ENCODE results near the gene KRT2. TPM values are rescaled to one million over a fixed set of nuclear protein-coding genes. Genes with fewer than 3 reads are reported as not detected.

The KRT2 gene
- polyA plus RNA-seq, 1 donor: not detected

DNA sequence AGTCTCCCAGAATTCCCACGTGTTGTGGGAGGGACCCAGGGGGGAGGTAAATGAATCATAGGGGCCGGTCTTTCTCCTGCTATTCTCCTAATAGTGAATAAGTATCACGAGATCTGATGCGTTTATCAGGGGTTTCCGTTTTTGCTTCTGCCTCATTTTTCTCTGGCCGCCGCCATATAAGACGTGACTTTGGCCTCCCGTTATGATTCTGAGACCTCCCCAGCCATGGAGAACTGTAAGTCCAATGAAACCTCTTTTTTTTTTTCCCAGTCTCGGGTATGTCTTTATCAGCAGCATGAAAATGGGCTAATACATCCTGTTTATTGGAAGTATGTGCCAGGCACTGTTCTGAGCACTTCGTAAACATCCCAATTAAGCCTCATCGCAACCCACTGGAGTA lies 51.5 kb downstream of the KRT2 start:
- DNase-seq (ENCODE audit: low read depth): no peak

DNA sequence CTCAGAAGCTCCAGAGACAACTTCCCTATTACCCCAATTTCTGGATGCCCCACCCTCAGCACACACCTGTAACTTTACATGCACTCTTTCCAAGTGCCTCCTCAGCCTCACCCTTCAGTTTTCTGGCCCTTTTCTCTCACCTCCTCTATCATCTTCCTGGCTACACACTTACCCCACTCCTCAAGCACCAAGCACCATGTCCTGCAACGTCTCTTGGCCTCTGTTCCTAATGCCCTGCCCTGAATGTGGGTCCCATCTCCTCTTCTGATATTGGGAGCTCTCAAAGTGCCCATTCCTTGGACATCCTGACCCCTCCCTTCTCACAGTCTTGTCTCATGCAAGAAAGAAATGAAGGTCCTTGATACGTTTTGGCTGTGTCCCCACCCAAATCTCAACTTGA lies 51.9 kb downstream of the KRT2 start:
- no peak for DNase-seq (ENCODE audit: low read depth)

GRCh38 chr12:52598966-52599365 lies 53.0 kb downstream of the KRT2 start:
- DNase-seq (ENCODE audit: low read depth): no peak

Other genes starting within 250 kb of the KRT2 start
- gene KRT82, start 245.9 kb downstream of the KRT2 start, polyA plus RNA-seq (ENCODE audit: insufficient read length): not detected
- gene KRT75, start 217.8 kb downstream of the KRT2 start, polyA plus RNA-seq (ENCODE audit: insufficient read length): not detected
- gene KRT6B, start 200.1 kb downstream of the KRT2 start, polyA plus RNA-seq (ENCODE audit: insufficient read length): not detected
- gene KRT6C, start 178.4 kb downstream of the KRT2 start, polyA plus RNA-seq (ENCODE audit: insufficient read length): not detected
- gene KRT6A, start 159.0 kb downstream of the KRT2 start, polyA plus RNA-seq (ENCODE audit: insufficient read length): not detected
- 0.24 TPM for gene KRT5, start 131.8 kb downstream of the KRT2 start, polyA plus RNA-seq (ENCODE audit: insufficient read length)
- gene KRT71, start 99.1 kb downstream of the KRT2 start, polyA plus RNA-seq (ENCODE audit: insufficient read length): not detected
- gene KRT74, start 78.4 kb downstream of the KRT2 start, polyA plus RNA-seq (ENCODE audit: insufficient read length): not detected
- gene KRT72, start 50.7 kb downstream of the KRT2 start, polyA plus RNA-seq (ENCODE audit: insufficient read length): 0.08 TPM
- not detected for gene KRT73, start 33.7 kb downstream of the KRT2 start, polyA plus RNA-seq (ENCODE audit: insufficient read length)
- gene KRT1, start 28.2 kb upstream of the KRT2 start, polyA plus RNA-seq (ENCODE audit: insufficient read length): 1.0 TPM
- not detected for gene KRT77, start 51.3 kb upstream of the KRT2 start, polyA plus RNA-seq (ENCODE audit: insufficient read length)
- not detected for gene KRT76, start 125.1 kb upstream of the KRT2 start, polyA plus RNA-seq (ENCODE audit: insufficient read length)
- gene KRT3, start 143.9 kb upstream of the KRT2 start, polyA plus RNA-seq (ENCODE audit: insufficient read length): not detected
- gene KRT4, start 161.9 kb upstream of the KRT2 start, polyA plus RNA-seq (ENCODE audit: insufficient read length): not detected
- not detected for gene KRT79, start 182.1 kb upstream of the KRT2 start, polyA plus RNA-seq (ENCODE audit: insufficient read length)
- not detected for gene KRT78, start 196.8 kb upstream of the KRT2 start, polyA plus RNA-seq (ENCODE audit: insufficient read length)